ENCODE results near the gene SHQ1.

The SHQ1 gene

GRCh38 chr3:72847751-72848702 is at the start of gene SHQ1:
Gene SHQ1, minus strand, starts transcription at chr3:72848445. Its CDS starts 105 bp downstream, at chr3:72848340.
- peaks cover 60% of the 10 kb centered on the region for H3K4me1 Mint-ChIP-seq (ENCODE audit: low read depth)
- H3K27ac Mint-ChIP-seq: peak within 1 kb of the TSS; percentile 92
- no peaks in the 10 kb centered on the region for H3K9me3 Mint-ChIP-seq (ENCODE audit: low read depth)
- peaks cover 4% of the 10 kb centered on the region for H3K36me3 Mint-ChIP-seq
- peak within 1 kb of the TSS; percentile 95 for H3K4me3 Mint-ChIP-seq
- H3K27me3 Mint-ChIP-seq: no peaks in the 10 kb centered on the region

GRCh38 chr3:72897758-72898007 is 49.4 kb upstream of the SHQ1 start:
- peaks cover 20% of the 10 kb centered on the region for H3K27me3 Mint-ChIP-seq
- no peak overlapping the region for H3K27ac Mint-ChIP-seq
- no peaks in the 10 kb centered on the region for H3K9me3 Mint-ChIP-seq (ENCODE audit: low read depth)
- H3K4me1 Mint-ChIP-seq (ENCODE audit: low read depth): peaks cover 2% of the 10 kb centered on the region
- peaks cover 3% of the 10 kb centered on the region for H3K36me3 Mint-ChIP-seq
- no peak overlapping the region for H3K4me3 Mint-ChIP-seq

DNA sequence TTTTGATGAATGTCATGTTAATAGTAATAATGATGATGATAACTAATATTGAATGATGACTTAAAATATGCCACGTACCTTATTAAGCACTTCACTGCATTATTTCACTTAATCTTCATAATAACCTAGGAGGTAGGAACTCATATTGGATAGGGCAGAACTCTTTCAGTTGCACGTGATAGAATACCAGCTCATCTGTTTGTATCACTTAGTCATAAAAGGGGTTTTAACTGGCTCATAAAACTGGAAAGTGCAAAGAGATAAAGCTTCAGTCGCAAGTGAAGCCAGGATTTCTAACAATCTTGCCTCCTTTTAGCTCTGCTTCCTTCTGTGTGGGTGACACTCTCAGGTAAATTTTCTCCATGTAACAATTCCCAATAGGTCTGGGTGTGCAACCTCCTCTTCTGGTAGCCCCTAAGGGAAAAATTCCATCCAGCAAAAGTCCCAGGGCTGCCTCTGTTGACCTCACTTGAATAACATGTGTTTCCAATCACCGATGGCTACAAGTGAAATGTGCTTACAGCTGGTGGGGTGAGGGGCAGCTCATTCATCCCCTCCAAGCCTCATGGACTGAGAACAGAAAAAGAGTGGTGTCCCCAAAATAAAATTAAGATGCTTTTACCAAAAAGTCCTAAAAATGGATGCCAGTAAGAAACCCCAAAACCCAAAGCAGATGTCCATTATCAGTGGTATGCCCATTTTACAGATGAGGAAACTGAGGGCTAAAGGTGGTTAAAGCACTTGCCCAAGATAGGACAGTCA is 48.9 kb upstream of the SHQ1 start:
- Mint-ChIP-seq H3K4me1 (ENCODE audit: low read depth) (peaks cover 2% of the 10 kb centered on the region), H3K27ac (no peak overlapping the region), H3K27me3 (peaks cover 20% of the 10 kb centered on the region), H3K4me3 (no peak overlapping the region), H3K9me3 (ENCODE audit: low read depth) (no peaks in the 10 kb centered on the region), H3K36me3 (peaks cover 3% of the 10 kb centered on the region)

DNA sequence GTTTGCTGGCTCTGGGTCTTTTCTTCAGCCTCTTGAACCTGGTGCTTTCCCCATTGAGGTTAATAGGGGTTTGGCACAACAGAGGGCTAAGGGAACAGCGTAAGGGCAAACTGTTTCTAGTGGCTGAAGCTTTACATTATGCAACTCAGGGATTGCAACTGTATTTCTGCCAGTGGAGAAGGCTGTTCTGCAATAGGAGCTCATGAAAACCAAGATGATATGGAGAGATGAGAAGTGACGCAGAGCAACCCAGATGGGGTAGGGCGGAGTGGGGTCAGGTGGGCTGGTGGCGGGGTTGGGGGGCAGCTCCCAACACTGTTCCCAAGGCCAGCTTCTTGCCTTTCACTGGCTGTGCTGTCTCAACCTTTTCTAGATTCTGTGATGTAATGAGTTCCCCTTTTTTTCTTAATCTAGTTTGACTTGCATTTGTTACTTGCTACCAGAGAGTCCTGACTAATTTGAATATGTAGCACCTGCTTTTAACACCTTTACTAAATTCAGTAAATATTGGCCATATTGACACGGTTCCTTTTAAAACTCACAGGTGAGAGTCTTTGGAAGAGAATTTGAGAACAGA is 46.8 kb upstream of the SHQ1 start:
- peaks cover 30% of the 10 kb centered on the region for H3K27me3 Mint-ChIP-seq
- no peak overlapping the region for H3K4me3 Mint-ChIP-seq
- H3K36me3 Mint-ChIP-seq: peaks cover 3% of the 10 kb centered on the region
- H3K4me1 Mint-ChIP-seq (ENCODE audit: low read depth): peaks cover 2% of the 10 kb centered on the region
- H3K27ac Mint-ChIP-seq: no peak overlapping the region
- no peaks in the 10 kb centered on the region for H3K9me3 Mint-ChIP-seq (ENCODE audit: low read depth)

GRCh38 chr3:72892870-72893269 is 44.6 kb upstream of the SHQ1 start:
- H3K4me3 Mint-ChIP-seq: no peak overlapping the region
- H3K4me1 Mint-ChIP-seq (ENCODE audit: low read depth): peaks cover 13% of the 10 kb centered on the region
- no peaks in the 10 kb centered on the region for H3K9me3 Mint-ChIP-seq (ENCODE audit: low read depth)
- peaks cover 3% of the 10 kb centered on the region for H3K36me3 Mint-ChIP-seq
- H3K27ac Mint-ChIP-seq: no peak overlapping the region
- H3K27me3 Mint-ChIP-seq: peaks cover 40% of the 10 kb centered on the region

DNA sequence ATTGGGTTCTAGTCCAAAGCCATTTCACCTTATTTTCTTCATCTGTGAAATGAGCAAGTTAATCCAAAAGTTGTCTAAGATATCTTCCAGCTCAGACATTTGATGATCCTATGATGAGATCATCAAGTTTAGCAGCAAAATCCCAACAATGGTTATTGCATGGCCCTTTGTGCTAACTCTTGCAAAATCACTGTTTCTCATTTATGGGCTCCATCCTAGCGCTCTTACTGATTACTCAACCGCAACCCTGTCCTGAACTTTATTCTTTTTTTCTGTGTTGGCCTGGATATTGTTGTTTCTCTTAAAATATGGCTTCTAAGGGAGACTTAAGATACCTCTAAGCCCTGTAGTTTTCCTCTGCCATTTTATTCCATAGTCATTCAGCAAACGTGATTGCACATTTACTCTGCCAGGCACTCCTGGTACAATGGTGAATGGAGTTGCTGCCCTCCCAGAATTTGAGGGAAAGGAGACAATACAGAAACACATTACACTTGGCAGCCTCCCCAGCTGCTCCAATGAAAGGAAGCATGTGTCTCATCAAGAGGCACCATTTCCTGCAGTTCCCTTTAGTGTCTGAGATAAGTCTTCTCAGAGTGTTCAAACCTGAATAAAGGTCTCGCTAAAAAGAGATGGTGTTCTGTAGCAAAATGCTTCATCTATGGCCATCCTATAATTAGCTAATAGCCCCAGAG is 44.0 kb upstream of the SHQ1 start:
- Mint-ChIP-seq H3K9me3 (ENCODE audit: low read depth) (no peaks in the 10 kb centered on the region), H3K36me3 (peaks cover 3% of the 10 kb centered on the region), H3K4me1 (ENCODE audit: low read depth) (peaks cover 19% of the 10 kb centered on the region), H3K27ac (no peak overlapping the region), H3K4me3 (no peak overlapping the region), H3K27me3 (peaks cover 45% of the 10 kb centered on the region)

GRCh38 chr3:72891053-72891855 is 43.0 kb upstream of the SHQ1 start:
- Mint-ChIP-seq H3K27ac (no peak overlapping the region), H3K4me1 (ENCODE audit: low read depth) (peaks cover 24% of the 10 kb centered on the region), H3K4me3 (no peak overlapping the region), H3K9me3 (ENCODE audit: low read depth) (no peaks in the 10 kb centered on the region), H3K36me3 (peaks cover 3% of the 10 kb centered on the region), H3K27me3 (peaks cover 49% of the 10 kb centered on the region)

DNA sequence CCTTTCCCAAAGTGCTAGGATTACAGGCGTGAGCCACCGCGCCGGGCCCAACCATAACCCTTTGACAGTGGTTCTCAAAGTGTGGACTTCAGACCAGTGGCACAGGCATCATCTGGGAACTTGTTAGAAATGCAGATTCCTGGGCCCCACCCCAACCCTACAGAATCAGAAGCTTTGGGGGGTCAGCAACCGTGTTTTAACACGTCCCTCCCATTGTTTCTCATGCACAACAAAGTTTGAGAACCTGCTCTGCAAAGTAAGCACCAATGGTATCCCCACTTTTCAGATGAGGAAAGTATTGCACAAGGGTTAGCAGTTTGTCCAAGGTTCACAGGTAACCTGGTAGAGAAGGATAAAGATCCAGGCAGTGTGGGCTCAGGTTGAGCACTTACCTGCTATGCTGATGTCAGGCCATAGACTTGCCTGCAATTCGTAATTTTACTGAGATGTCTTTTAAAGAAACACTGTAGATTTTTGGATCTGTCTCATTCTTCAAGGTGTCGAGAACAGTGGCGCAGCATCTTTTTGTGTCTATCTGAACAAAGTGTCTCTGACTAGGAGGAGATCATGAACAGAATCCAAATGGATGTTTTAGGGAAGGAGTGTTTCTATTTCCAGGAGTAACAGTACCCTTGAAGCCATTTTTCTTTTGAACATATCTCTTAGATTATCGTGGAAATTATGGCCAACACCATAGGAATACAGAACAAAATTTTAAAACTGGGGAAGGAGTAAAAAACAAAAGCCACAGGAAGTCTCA is 42.1 kb upstream of the SHQ1 start:
- peaks cover 55% of the 10 kb centered on the region for H3K27me3 Mint-ChIP-seq
- H3K9me3 Mint-ChIP-seq (ENCODE audit: low read depth): no peaks in the 10 kb centered on the region
- no peak overlapping the region for H3K27ac Mint-ChIP-seq
- H3K4me1 Mint-ChIP-seq (ENCODE audit: low read depth): peaks cover 24% of the 10 kb centered on the region
- peaks cover 3% of the 10 kb centered on the region for H3K36me3 Mint-ChIP-seq
- H3K4me3 Mint-ChIP-seq: no peak overlapping the region

DNA sequence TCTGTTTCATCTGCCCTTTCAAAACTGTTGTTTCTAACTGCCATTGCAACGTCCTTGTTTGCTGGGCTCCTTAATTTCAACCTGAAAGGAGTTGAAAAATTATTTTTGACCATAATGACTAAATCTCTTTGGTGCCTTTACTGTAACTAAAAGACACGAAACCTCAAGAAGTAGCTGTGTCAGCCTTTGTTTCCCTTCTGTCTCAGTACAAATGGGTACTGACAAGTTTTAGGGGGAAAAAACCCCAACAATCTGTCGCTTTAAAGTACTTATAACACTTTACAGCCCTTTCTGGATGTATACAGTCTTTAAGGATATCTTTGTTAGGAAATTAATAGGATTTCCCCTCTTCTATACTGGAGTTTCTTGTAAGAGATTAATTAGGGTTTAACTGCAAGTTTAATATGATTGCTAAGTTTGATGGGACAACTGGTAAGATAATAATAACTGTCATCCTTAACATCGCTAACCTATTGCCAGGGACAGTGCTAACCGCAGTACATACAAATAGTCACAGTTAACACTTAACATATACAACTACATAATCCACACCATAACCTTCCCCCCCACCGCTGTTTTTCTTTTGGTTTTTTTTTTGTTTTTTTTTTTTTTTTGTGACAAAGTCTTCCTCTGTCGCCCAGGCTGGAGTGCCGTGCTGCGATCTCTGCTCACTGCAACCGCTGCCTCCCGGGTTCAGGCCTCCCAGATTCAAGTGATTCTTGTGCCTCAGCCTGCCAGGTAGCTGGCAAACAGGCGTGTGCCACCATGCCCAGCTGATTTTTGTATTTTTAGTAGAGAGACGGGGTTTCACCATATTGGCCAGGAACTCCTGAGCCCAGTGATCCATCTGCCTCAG is 41.3 kb upstream of the SHQ1 start:
- peak overlapping the region; percentile 66 for H3K4me3 Mint-ChIP-seq

DNA sequence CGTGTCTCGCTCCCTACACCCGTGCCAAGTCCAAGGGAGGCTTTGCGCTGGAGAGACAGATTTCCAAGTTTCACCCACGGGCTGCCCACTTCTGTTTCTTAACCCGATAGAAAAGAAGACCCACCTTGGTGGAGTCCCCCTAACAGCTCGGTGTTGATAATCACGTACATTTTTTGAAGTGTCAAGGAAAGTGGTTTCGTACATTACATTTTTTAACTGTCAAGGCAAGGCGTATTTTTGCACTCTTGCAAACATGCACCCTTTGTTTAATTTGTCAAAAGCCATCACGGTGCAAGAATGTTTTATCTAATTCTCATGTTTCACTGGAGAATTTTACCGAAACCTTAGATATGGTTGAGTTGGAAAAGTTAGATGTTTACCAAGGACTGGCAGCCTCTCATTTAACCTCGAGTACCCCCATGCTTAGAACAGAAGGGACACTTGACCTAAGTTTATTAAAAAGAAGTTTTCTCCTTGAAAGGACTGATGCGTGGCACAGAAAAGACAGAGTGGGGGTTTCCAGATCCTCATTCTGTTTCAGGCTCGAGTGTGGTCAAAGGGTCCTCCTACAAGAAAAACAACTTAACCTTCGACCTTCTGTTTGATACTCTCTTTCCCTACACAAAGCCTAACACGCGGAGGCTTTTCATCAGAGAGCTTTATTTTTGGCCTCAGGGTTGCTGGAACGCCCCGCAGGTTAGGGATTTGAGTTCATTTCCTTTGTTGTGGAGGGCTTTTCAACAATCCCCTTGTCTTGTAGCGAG is 40.5 kb upstream of the SHQ1 start:
- no peak overlapping the region for H3K27ac Mint-ChIP-seq
- H3K36me3 Mint-ChIP-seq: peaks cover 3% of the 10 kb centered on the region
- H3K4me1 Mint-ChIP-seq (ENCODE audit: low read depth): peaks cover 24% of the 10 kb centered on the region
- peak overlapping the region; percentile 66 for H3K4me3 Mint-ChIP-seq
- no peaks in the 10 kb centered on the region for H3K9me3 Mint-ChIP-seq (ENCODE audit: low read depth)
- peaks cover 65% of the 10 kb centered on the region for H3K27me3 Mint-ChIP-seq

More for the DNA sequence above, 41.3 kb upstream of the SHQ1 start:
- Mint-ChIP-seq H3K4me1 (ENCODE audit: low read depth) (peaks cover 24% of the 10 kb centered on the region), H3K36me3 (peaks cover 3% of the 10 kb centered on the region), H3K9me3 (ENCODE audit: low read depth) (no peaks in the 10 kb centered on the region), H3K27ac (no peak overlapping the region), H3K27me3 (peaks cover 62% of the 10 kb centered on the region)

DNA sequence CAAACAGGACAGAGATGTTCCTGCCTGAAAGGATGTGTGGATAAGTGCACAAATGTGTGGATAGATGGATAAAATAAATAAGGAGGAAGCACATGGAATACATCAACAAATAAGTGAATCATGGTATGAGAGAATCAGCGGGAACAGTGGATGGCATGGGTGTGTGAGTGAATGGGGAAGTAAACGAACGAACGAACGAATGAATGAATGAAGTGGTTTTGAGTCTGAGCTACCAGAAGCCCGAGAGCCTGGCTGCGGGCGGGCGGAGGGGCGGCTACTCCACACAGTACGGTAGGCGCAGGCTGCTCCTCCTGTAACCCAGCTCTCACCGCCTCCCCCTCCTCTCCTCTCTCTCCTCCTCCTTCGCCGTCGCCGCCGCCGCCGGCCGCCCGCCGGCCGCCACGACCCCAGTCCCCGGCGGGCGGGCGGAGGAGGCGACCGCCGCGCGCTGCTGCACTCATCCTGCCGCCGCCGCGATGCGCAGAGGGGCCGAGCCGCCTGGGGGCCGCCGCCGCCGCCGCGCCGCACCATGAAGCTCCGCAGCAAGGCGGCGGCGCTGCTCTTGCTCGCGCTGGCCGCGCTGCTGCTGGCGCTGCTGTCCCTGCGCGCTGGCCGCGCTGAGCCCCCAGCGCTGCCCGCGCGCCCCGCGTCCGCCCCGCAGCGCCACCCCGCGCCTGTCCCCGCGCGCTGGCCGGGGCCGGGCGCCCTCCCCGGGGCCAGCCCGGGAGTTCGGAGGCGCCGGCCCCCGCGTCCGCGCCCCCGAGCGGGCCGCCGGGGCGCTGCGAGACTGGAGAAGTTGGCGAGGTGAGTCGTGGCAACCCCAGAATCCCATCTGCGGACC is 39.7 kb upstream of the SHQ1 start, which contains the start of gene GXYLT2:
TSS of gene GXYLT2 (plus strand) at position 342 of the 841 bp plus-strand sequence. CDS start at position 530, 188 bp downstream.
- peaks cover 24% of the 10 kb centered on the region for H3K4me1 Mint-ChIP-seq (ENCODE audit: low read depth)
- H3K36me3 Mint-ChIP-seq: peaks cover 4% of the 10 kb centered on the region
- no peak within 1 kb of the TSS for H3K27ac Mint-ChIP-seq
- peaks cover 5% of the 10 kb centered on the region for H3K9me3 Mint-ChIP-seq (ENCODE audit: low read depth)
- H3K27me3 Mint-ChIP-seq: peaks cover 64% of the 10 kb centered on the region
- peak within 1 kb of the TSS; percentile 86 for H3K4me3 Mint-ChIP-seq

DNA sequence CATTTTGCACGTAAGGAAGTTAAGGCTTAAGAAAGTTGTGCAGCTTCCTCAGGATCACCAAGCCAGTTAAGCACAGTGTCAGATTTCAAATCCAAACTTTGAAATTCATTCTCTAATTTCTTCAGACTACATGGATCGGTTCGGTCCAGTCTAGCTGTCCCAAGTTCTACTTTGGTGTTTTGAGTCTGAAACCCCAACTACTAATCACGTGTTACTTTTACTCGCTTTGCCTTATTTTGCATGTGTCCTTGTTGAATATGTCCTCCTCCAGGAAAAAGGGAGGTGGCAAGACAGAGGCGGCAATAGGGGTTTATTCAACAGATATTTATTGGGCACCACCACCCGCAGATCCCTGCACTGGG is 39.1 kb upstream of the SHQ1 start:
- Mint-ChIP-seq H3K27me3 (peaks cover 64% of the 10 kb centered on the region), H3K4me1 (ENCODE audit: low read depth) (peaks cover 22% of the 10 kb centered on the region), H3K4me3 (peak overlapping the region; percentile 86), H3K27ac (no peak overlapping the region), H3K36me3 (peaks cover 4% of the 10 kb centered on the region), H3K9me3 (ENCODE audit: low read depth) (peaks cover 5% of the 10 kb centered on the region)
